ENCODE results near the gene MIOX.

Gene MIOX

GRCh38 chr22:50498322-50498890 lies 11.7 kb downstream of the MIOX start (continued):
- TF ChIP-seq ZNF677 (tag by site-specific recombination; IDR thresholded peaks at IDR 0.05) (no peak), ZXDB (tag by site-specific recombination; IDR thresholded peaks at IDR 0.05) (0 out of 2 replicates have a peak, but pooled peaks have one; percentile 28), ZNF24 (tag by site-specific recombination; IDR thresholded peaks at IDR 0.05) (0 out of 2 replicates have a peak, but pooled peaks have one; percentile 48), ZNF18 (tag by site-specific recombination; IDR thresholded peaks at IDR 0.05) (peak; percentile 44; the same call in 1 of the 2 replicates), MYNN (tag by site-specific recombination; IDR thresholded peaks at IDR 0.05; ENCODE audit: borderline replicate concordance) (no peak), PATZ1 (tag by site-specific recombination; IDR thresholded peaks at IDR 0.05) (peak; percentile 46; the same call in 1 of the 2 replicates), ZNF19 (tag by site-specific recombination; IDR thresholded peaks at IDR 0.05; ENCODE audit: low read depth) (no peak), FEZF1 (tag by site-specific recombination; IDR thresholded peaks at IDR 0.05) (no peak), ZBTB20 (tag by site-specific recombination; IDR thresholded peaks at IDR 0.05) (peak; percentile 81), ZNF529 (tag by site-specific recombination; IDR thresholded peaks at IDR 0.05; ENCODE audit: insufficient replicate concordance) (no peak), KLF16 (tag by site-specific recombination; IDR thresholded peaks at IDR 0.05) (no peak), ZNF596 (tag by site-specific recombination; IDR thresholded peaks at IDR 0.05) (no peak), ZNF624 (tag by site-specific recombination; IDR thresholded peaks at IDR 0.05) (no peak), KLF9 (tag by site-specific recombination; IDR thresholded peaks at IDR 0.05; ENCODE audit: low read depth) (no peak), ZNF549 (tag by site-specific recombination; IDR thresholded peaks at IDR 0.05) (no peak), ZNF530 (tag by site-specific recombination; IDR thresholded peaks at IDR 0.05; ENCODE audit: low read depth) (no peak), HOXD13 (CRISPR knock-in tag; IDR thresholded peaks at IDR 0.05; ENCODE audit: borderline replicate concordance) (no peak), ZNF792 (tag by site-specific recombination; IDR thresholded peaks at IDR 0.05) (no peak), SP7 (tag by site-specific recombination; IDR thresholded peaks at IDR 0.05) (peak; percentile 36; the same call in 1 of the 2 replicates), ZNF544 (tag by site-specific recombination; IDR thresholded peaks at IDR 0.05) (no peak)
- TF ChIP-seq, protein P1, sequence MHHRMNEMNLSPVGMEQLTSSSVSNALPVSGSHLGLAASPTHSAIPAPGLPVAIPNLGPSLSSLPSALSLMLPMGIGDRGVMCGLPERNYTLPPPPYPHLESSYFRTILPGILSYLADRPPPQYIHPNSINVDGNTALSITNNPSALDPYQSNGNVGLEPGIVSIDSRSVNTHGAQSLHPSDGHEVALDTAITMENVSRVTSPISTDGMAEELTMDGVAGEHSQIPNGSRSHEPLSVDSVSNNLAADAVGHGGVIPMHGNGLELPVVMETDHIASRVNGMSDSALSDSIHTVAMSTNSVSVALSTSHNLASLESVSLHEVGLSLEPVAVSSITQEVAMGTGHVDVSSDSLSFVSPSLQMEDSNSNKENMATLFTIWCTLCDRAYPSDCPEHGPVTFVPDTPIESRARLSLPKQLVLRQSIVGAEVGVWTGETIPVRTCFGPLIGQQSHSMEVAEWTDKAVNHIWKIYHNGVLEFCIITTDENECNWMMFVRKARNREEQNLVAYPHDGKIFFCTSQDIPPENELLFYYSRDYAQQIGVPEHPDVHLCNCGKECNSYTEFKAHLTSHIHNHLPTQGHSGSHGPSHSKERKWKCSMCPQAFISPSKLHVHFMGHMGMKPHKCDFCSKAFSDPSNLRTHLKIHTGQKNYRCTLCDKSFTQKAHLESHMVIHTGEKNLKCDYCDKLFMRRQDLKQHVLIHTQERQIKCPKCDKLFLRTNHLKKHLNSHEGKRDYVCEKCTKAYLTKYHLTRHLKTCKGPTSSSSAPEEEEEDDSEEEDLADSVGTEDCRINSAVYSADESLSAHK (tag by site-specific recombination; IDR thresholded peaks at IDR 0.05), result no peak
- TF ChIP-seq, protein P2, sequence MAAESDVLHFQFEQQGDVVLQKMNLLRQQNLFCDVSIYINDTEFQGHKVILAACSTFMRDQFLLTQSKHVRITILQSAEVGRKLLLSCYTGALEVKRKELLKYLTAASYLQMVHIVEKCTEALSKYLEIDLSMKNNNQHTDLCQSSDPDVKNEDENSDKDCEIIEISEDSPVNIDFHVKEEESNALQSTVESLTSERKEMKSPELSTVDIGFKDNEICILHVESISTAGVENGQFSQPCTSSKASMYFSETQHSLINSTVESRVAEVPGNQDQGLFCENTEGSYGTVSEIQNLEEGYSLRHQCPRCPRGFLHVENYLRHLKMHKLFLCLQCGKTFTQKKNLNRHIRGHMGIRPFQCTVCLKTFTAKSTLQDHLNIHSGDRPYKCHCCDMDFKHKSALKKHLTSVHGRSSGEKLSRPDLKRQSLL (tag by site-specific recombination; IDR thresholded peaks at IDR 0.05), result peak; percentile 71; the same call in 1 of the 2 replicates
- TF ChIP-seq, protein P3, sequence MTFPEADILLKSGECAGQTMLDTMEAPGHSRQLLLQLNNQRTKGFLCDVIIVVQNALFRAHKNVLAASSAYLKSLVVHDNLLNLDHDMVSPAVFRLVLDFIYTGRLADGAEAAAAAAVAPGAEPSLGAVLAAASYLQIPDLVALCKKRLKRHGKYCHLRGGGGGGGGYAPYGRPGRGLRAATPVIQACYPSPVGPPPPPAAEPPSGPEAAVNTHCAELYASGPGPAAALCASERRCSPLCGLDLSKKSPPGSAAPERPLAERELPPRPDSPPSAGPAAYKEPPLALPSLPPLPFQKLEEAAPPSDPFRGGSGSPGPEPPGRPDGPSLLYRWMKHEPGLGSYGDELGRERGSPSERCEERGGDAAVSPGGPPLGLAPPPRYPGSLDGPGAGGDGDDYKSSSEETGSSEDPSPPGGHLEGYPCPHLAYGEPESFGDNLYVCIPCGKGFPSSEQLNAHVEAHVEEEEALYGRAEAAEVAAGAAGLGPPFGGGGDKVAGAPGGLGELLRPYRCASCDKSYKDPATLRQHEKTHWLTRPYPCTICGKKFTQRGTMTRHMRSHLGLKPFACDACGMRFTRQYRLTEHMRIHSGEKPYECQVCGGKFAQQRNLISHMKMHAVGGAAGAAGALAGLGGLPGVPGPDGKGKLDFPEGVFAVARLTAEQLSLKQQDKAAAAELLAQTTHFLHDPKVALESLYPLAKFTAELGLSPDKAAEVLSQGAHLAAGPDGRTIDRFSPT (tag by site-specific recombination; IDR thresholded peaks at IDR 0.05), result no peak
- TF ChIP-seq, protein P4, sequence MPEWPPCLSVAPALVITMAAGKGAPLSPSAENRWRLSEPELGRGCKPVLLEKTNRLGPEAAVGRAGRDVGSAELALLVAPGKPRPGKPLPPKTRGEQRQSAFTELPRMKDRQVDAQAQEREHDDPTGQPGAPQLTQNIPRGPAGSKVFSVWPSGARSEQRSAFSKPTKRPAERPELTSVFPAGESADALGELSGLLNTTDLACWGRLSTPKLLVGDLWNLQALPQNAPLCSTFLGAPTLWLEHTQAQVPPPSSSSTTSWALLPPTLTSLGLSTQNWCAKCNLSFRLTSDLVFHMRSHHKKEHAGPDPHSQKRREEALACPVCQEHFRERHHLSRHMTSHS (tag by site-specific recombination; IDR thresholded peaks at IDR 0.05), result no peak
- TF ChIP-seq, protein P5, sequence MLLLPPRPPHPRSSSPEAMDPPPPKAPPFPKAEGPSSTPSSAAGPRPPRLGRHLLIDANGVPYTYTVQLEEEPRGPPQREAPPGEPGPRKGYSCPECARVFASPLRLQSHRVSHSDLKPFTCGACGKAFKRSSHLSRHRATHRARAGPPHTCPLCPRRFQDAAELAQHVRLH (tag by site-specific recombination; IDR thresholded peaks at IDR 0.05), result peak; percentile 18; the same call in 1 of the 2 replicates

Data from HEK293 (cell line).